Small intestine (tissue), 7 donors: Measurements from ENCODE around the gene MAGEB4. TPM values are rescaled to one million over a fixed set of nuclear protein-coding genes. Genes with fewer than 3 reads are reported as not detected.

Source experiments
- DNase-seq, 2 donors: peaks; one replicate each; pipeline versions ENCODE4 v3.0.0 to v3.0.0-alpha.2; 2013
- FAIRE-seq: peaks from 2 replicates; lab custom pipeline; 2012; peaks lifted over from hg19 to GRCh38; lab: Jason Lieb, UNC
- H3K27ac ChIP-seq, 3 donors: one replicate each; pipeline ENCODE4 v1.5.1; 2013; ENCODE audit warnings: low read length in 2 of 3, mild to moderate bottlenecking in 2 of 3, control low read depth in 1 of 3, inconsistent platforms in 1 of 3, low read depth in 1 of 3, moderate library complexity in 1 of 3
- H3K27me3 ChIP-seq, 3 donors: one replicate each; pipeline ENCODE4 v1.6.1; 2013; ENCODE audit warnings: low read length in 3 of 3, inconsistent platforms in 1 of 3; ENCODE audit not compliant: control insufficient read depth in 3 of 3, insufficient read depth in 3 of 3
- H3K36me3 ChIP-seq, 3 donors: one replicate each; pipeline ENCODE4 v1.6.1; 2013; ENCODE audit warnings: low read length in 3 of 3, inconsistent platforms in 1 of 3, low read depth in 1 of 3, mild to moderate bottlenecking in 1 of 3, moderate library complexity in 1 of 3; ENCODE audit not compliant: control insufficient read depth in 3 of 3, insufficient read depth in 2 of 3
- H3K4me1 ChIP-seq, 3 donors: one replicate each; pipeline ENCODE4 v1.6.1; 2013; ENCODE audit warnings: low read length in 2 of 3, inconsistent platforms in 1 of 3, low read depth in 1 of 3, mild to moderate bottlenecking in 1 of 3, moderate library complexity in 1 of 3; ENCODE audit not compliant: control insufficient read depth in 3 of 3, insufficient read depth in 2 of 3
- H3K4me3 ChIP-seq, 3 donors: one replicate each; pipeline ENCODE4 v1.5.1; 2013; ENCODE audit warnings: low read length in 3 of 3, control low read depth in 1 of 3, inconsistent platforms in 1 of 3, low read depth in 1 of 3, mild to moderate bottlenecking in 1 of 3, moderate library complexity in 1 of 3
- H3K9me3 ChIP-seq, 2 donors: one replicate each; pipeline ENCODE4 v1.6.1; 2013; ENCODE audit warnings: low read depth in 1 of 2, low read length in 1 of 2; ENCODE audit not compliant: control insufficient read depth in 2 of 2, insufficient read depth in 1 of 2
- WGBS, 3 donors: extraction: QIAGEN DNeasy Blood & Tissue Kit; methylation state at CpG; one replicate each; pipeline ENCODE4 v1.1.7; 2013; 5-methylcytosine and 5-hydroxymethylcytosine counted together
- polyA plus RNA-seq, 4 donors: library from polyadenylated mRNA; stranded (reverse) in 3 of 4; unstranded in 1 of 4; fragments of 200-250 nt in 3 of 4; fragments of 120-200 nt in 1 of 4; gene quantifications; one replicate each; pipeline versions ENCODE4 v1.2.1 to v1.2.3, GENCODE V29; 2013
- donor health status: healthy with polysubstance abuse.
- donor health status: control.
- donor health status: control.
- donor health status: Bipolar disorder and iron deficiency.
- donor health status: healthy.

Gene MAGEB4
- polyA plus RNA-seq, 4 donors, result not detected

GRCh38 chrX:30262763-30263162, 21.0 kb downstream of the MAGEB4 start:
- FAIRE-seq (no peak), DNase-seq (no peak)
- 51 to 88% (median 81%) methylated on average over 1 of the region's 1 CpG for WGBS, 3 donors
- Histone ChIP-seq H3K4me3 (no peak overlapping the region), H3K36me3 (no peaks in the 10 kb centered on the region), H3K27ac (no peak overlapping the region), H3K9me3 (no peaks in the 10 kb centered on the region), H3K4me1 (no peaks in the 10 kb centered on the region), H3K27me3 (no peaks in the 10 kb centered on the region)

- WGBS, 3 donors, result 65 to 84% (median 80%) methylated on average over 3 of the region's 3 CpGs
- no peak overlapping the region for H3K4me3 ChIP-seq
- no peaks in the 10 kb centered on the region for H3K27me3 ChIP-seq
- H3K36me3 ChIP-seq, result no peaks in the 10 kb centered on the region
- H3K4me1 ChIP-seq, result no peaks in the 10 kb centered on the region
- no peak for DNase-seq
- no peaks in the 10 kb centered on the region for H3K9me3 ChIP-seq
- FAIRE-seq, result no peak
- H3K27ac ChIP-seq, result no peak overlapping the region
Observed at GRCh38 chrX:30270639-30271038, 28.8 kb downstream of the MAGEB4 start.

DNA sequence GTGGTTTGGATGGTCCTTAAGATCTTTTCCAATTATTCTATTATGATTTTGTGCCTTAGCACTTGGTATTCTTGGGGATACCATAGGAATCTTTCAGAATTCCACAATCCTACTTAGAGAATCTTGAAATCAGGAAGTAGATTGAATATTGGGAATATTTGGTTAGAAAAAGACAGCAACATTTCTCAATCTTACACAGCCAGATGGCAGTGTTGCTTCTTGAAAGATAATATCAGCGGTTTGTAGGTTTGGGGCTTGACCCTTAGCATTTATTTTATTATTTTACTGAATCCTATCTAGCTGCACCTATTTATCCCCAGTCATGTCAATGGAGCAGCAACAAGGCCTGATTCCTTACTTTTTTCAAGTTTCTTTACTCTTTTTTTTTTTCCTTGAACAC, 33.7 kb downstream of the MAGEB4 start:
- DNase-seq, result no peak

DNA sequence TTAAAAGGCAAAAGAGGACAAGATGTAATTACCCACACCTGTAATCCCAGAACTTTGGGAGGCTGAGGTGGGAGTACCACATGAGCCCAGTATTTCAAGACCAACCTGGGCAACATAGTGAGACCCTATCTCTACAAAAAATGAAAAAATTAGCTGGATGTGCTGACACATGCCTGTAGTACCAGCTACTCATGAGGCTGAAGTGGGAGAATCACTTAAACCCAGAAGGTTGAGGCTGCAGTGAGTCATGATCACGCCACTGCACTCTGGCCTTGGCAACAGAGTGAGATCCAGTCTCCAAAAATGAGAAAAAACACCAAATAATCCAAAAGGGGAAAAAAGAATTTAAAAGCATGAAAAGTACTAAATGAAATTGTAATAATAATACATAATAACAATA, 36.6 kb downstream of the MAGEB4 start:
- H3K4me3 ChIP-seq, result no peak overlapping the region
- no peak for DNase-seq
- H3K27me3 ChIP-seq, result no peaks in the 10 kb centered on the region
- FAIRE-seq, result no peak
- no peaks in the 10 kb centered on the region for H3K9me3 ChIP-seq
- WGBS, 3 donors, result 40 to 75% (median 68%) methylated on average over 1 of the region's 1 CpG
- H3K4me1 ChIP-seq, result no peaks in the 10 kb centered on the region
- H3K27ac ChIP-seq, result no peak overlapping the region
- no peaks in the 10 kb centered on the region for H3K36me3 ChIP-seq

More for the DNA sequence above, 33.7 kb downstream of the MAGEB4 start:
- no peaks in the 10 kb centered on the region for H3K9me3 ChIP-seq
- no peak overlapping the region for H3K27ac ChIP-seq
- no peaks in the 10 kb centered on the region for H3K4me1 ChIP-seq
- no peaks in the 10 kb centered on the region for H3K36me3 ChIP-seq
- 0 to 4% (median 4%) methylated on average over 1 of the region's 1 CpG for WGBS, 3 donors
- FAIRE-seq, result no peak
- no peaks in the 10 kb centered on the region for H3K27me3 ChIP-seq
- H3K4me3 ChIP-seq, result no peak overlapping the region

DNA sequence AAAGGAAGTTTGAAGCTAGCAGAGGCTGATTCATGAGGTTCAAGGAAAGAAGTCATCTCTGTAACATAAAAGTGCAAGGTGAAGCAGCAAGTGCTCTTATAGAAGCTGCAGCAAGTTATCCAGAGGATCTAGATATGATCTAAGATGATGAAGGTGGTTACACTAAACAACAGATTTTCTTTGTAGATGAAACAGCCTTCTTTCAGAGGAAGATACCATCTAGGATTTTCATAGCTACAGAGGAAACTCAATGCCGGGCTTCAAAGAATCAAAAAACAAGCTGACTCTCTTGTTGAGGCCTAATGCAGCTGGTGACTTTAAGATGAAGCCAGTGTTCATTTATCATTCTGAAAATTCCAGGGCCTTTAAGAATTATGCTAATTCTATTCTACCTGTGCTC, 38.6 kb downstream of the MAGEB4 start:
- DNase-seq (no peak), FAIRE-seq (no peak)
- Histone ChIP-seq H3K27ac (no peak overlapping the region), H3K4me3 (no peak overlapping the region), H3K36me3 (no peaks in the 10 kb centered on the region), H3K9me3 (no peaks in the 10 kb centered on the region), H3K27me3 (no peaks in the 10 kb centered on the region), H3K4me1 (no peaks in the 10 kb centered on the region)
- WGBS, 3 donors, result 68 to 80% (median 71%) methylated on average over 1 of the region's 1 CpG

DNA sequence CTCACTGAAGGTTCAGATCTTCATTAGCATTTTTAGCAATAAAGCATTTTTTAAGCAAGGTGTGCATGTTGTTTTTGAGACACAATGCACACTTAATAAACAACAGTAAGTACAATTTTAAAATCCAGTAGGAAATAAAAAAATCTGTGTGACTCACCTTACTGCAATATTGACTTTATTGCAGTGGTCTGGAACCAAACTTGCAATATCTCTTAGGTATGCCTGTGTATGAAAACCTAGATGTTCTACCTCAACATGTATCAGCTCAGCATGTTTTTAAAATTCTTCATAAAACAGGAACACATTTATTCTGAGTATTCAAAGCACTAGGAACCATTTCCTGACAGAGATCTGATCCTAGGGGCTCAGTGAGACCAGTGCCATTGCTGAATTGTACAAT, 40.7 kb downstream of the MAGEB4 start:
- H3K9me3 ChIP-seq, result no peaks in the 10 kb centered on the region
- FAIRE-seq (no peak), DNase-seq (no peak)

DNA sequence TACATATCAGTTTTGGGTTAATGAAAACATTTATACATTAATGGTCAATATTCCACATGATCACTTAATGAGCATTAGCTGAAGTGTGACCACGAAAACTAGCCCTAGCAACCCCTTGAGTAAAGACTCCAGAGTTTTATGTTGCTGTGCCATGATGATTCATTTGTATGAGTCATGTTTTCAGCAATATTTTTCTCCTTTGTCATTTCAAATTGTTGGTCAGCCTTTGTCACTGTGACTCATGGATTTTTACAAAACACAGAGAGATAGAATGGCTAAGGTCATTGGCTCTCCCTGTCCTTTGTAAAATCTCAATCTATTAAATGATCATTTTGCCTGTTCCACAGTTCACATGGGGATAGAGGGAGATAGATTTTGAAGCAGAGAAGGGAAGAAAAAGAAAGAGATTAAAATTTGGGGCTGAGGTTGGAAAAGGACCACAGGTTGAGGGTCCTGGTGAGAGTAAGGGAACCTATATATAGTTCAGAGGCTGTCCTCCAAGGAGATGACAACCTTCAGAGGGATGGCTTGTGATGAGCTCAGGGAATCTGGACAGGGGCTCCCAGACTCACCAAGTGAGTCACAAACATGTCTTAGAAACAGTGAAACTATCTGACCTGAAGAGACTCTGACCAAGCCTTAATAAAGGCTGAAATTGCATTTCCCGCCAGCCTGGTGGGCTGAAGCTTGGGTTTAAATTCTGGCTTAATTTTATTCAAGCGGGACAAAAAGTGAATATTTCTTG, 41.8 kb downstream of the MAGEB4 start:
- H3K4me3 ChIP-seq, result no peak overlapping the region
- H3K9me3 ChIP-seq, result no peaks in the 10 kb centered on the region
- no peak overlapping the region for H3K27ac ChIP-seq
- no peaks in the 10 kb centered on the region for H3K36me3 ChIP-seq
- no peak for DNase-seq
- no peaks in the 10 kb centered on the region for H3K4me1 ChIP-seq
- FAIRE-seq, result no peak
- 49 to 78% (median 63%) methylated on average over 3 of the region's 3 CpGs for WGBS, 3 donors
- H3K27me3 ChIP-seq, result no peaks in the 10 kb centered on the region

More for the DNA sequence above, 40.7 kb downstream of the MAGEB4 start:
- H3K4me3 ChIP-seq, result no peak overlapping the region
- H3K4me1 ChIP-seq, result no peaks in the 10 kb centered on the region
- H3K36me3 ChIP-seq, result no peaks in the 10 kb centered on the region
- H3K27ac ChIP-seq, result no peak overlapping the region
- H3K27me3 ChIP-seq, result no peaks in the 10 kb centered on the region
